Measurements from ENCODE around the gene TCERG1L.

GRCh38 chr10:131356442-131356841 lies 44.9 kb upstream of the TCERG1L start:
- no peak for TF ChIP-seq POLR2A (IDR thresholded peaks at IDR 0.05)
- TF ChIP-seq POLR2AphosphoS5 (IDR thresholded peaks at IDR 0.05), result no peak
